ENCODE results near the gene EAPP.

EAPP gene

GRCh38 chr14:34472706-34473279 is 66.7 kb downstream of the EAPP start:
- H3K9ac ChIP-seq (ENCODE audit: insufficient read length, low read depth), result no peak overlapping the region
- no peak overlapping the region for H3K4me3 ChIP-seq (ENCODE audit: insufficient read length, low read depth)
- H3K27me3 ChIP-seq (ENCODE audit: insufficient read depth, insufficient read length), result no peaks in the 10 kb centered on the region
- TF ChIP-seq ZNF274 (IDR thresholded peaks at IDR 0.05; ENCODE audit: low read depth, low read length), result no peak
- TF ChIP-seq SUZ12 (IDR thresholded peaks at IDR 0.05; ENCODE audit: extremely low read depth, insufficient read depth, insufficient read length), result no peak
- no peak for TF ChIP-seq YY1 (IDR thresholded peaks at IDR 0.05; ENCODE audit: insufficient read depth, insufficient read length)
- no peak for DNase-seq (ENCODE audit: low read depth, low spot score)
- H3K9me3 ChIP-seq (ENCODE audit: insufficient read depth, low read length), result no peaks in the 10 kb centered on the region
- H3K4me1 ChIP-seq (ENCODE audit: insufficient read depth, insufficient read length), result no peaks in the 10 kb centered on the region
- H3K36me3 ChIP-seq (ENCODE audit: insufficient read depth, insufficient read length, low read length), result no peaks in the 10 kb centered on the region

GRCh38 chr14:34470319-34470718 is 69.2 kb downstream of the EAPP start:
- no peak for DNase-seq (ENCODE audit: low read depth, low spot score)
- H3K9me3 ChIP-seq (ENCODE audit: insufficient read depth, low read length), result no peaks in the 10 kb centered on the region
- TF ChIP-seq YY1 (IDR thresholded peaks at IDR 0.05; ENCODE audit: insufficient read depth, insufficient read length), result no peak
- no peak for TF ChIP-seq SUZ12 (IDR thresholded peaks at IDR 0.05; ENCODE audit: extremely low read depth, insufficient read depth, insufficient read length)
- no peak for TF ChIP-seq ZNF274 (IDR thresholded peaks at IDR 0.05; ENCODE audit: low read depth, low read length)
- H3K27me3 ChIP-seq (ENCODE audit: insufficient read depth, insufficient read length), result no peaks in the 10 kb centered on the region
- no peak overlapping the region for H3K9ac ChIP-seq (ENCODE audit: insufficient read length, low read depth)
- H3K4me1 ChIP-seq (ENCODE audit: insufficient read depth, insufficient read length), result no peaks in the 10 kb centered on the region
- no peak overlapping the region for H3K4me3 ChIP-seq (ENCODE audit: insufficient read length, low read depth)
- H3K36me3 ChIP-seq (ENCODE audit: insufficient read depth, insufficient read length, low read length), result no peaks in the 10 kb centered on the region

- Histone ChIP-seq H3K4me3 (ENCODE audit: insufficient read length, low read depth) (no peak overlapping the region), H3K36me3 (ENCODE audit: insufficient read depth, insufficient read length, low read length) (no peaks in the 10 kb centered on the region), H3K9ac (ENCODE audit: insufficient read length, low read depth) (no peak overlapping the region), H3K4me1 (ENCODE audit: insufficient read depth, insufficient read length) (no peaks in the 10 kb centered on the region), H3K27me3 (ENCODE audit: insufficient read depth, insufficient read length) (no peaks in the 10 kb centered on the region), H3K9me3 (ENCODE audit: insufficient read depth, low read length) (no peaks in the 10 kb centered on the region)
- no peak for DNase-seq (ENCODE audit: low read depth, low spot score)
- TF ChIP-seq SUZ12 (IDR thresholded peaks at IDR 0.05; ENCODE audit: extremely low read depth, insufficient read depth, insufficient read length) (no peak), YY1 (IDR thresholded peaks at IDR 0.05; ENCODE audit: insufficient read depth, insufficient read length) (no peak), ZNF274 (IDR thresholded peaks at IDR 0.05; ENCODE audit: low read depth, low read length) (no peak)
Observed at GRCh38 chr14:34466691-34467090, 72.8 kb downstream of the EAPP start.
